ENCODE results near the gene GRIK5.

GRCh38 chr19:42116308-42117075 lies 46.5 kb upstream of the GRIK5 start:
- TF ChIP-seq, protein P1, sequence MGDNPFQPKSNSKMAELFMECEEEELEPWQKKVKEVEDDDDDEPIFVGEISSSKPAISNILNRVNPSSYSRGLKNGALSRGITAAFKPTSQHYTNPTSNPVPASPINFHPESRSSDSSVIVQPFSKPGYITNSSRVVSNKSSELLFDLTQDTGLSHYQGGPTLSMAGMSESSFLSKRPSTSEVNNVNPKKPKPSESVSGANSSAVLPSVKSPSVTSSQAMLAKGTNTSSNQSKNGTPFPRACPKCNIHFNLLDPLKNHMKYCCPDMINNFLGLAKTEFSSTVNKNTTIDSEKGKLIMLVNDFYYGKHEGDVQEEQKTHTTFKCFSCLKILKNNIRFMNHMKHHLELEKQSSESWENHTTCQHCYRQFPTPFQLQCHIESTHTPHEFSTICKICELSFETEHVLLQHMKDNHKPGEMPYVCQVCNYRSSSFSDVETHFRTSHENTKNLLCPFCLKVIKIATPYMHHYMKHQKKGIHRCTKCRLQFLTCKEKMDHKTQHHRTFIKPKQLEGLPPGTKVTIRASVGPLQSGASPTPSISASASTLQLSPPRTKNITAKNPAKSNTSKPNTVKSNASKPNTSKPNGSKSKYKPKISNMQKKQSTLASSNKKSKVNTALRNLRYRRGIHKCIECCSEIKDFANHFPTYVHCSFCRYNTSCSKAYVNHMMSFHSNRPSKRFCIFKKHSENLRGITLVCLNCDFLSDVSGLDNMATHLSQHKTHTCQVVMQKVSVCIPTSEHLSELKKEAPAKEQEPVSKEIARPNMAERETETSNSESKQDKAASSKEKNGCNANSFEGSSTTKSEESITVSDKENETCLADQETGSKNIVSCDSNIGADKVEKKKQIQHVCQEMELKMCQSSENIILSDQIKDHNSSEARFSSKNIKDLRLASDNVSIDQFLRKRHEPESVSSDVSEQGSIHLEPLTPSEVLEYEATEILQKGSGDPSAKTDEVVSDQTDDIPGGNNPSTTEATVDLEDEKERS (tag by site-specific recombination; IDR thresholded peaks at IDR 0.05): no peak
- TF ChIP-seq ZFP37 (tag by site-specific recombination; IDR thresholded peaks at IDR 0.05): no peak
- TF ChIP-seq FEZF1 (tag by site-specific recombination; IDR thresholded peaks at IDR 0.05): no peak
- TF ChIP-seq CTCF (tag by site-specific recombination; IDR thresholded peaks at IDR 0.05): no peak
- TF ChIP-seq ZNF184 (tag by site-specific recombination; IDR thresholded peaks at IDR 0.05): no peak
- TF ChIP-seq YY1 (tag by site-specific recombination; IDR thresholded peaks at IDR 0.05): no peak
- no peak for TF ChIP-seq PRDM1 (tag by site-specific recombination; IDR thresholded peaks at IDR 0.05)
